Dedifferentiated amniotic fluid mesenchymal stem cell (primary cell): ENCODE data around the gene MARS1.
"Not testable (repeated sequence)": the region's sequence is repeated elsewhere in the genome, so short reads cannot be mapped to it uniquely, and the experiment has no call there.

Experiments
- DNase-seq: peaks from one replicate; pipeline ENCODE4 v3.0.0-alpha.2; 2016; ENCODE audit errors: extremely low spot score

MARS1 gene

GRCh38 chr12:57491393-57492280 is 3.8 kb downstream of the MARS1 start:
- DNase-seq = no peak

GRCh38 chr12:57495051-57495701 is 7.3 kb downstream of the MARS1 start:
- not testable (repeated sequence) for DNase-seq

DNA sequence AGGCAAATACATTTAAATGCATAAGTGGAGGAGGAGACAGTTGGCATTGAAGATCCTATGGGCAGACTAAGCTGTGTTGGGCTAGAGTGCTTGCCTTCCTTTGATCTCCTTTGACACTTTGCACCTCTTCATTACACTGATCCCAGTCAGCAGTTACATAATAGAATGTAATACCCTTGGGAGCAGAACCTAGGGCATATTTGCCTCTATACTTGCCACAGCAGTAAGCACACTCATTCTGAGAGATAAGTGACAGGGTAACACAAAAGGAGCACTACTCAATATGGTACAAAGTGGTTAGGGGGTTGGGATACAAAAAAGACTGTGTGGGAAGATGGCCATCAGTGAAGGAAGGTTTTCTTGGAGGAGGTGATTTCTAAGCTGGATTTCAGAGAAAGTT is 9.0 kb downstream of the MARS1 start:
- DNase-seq = no peak

DNA sequence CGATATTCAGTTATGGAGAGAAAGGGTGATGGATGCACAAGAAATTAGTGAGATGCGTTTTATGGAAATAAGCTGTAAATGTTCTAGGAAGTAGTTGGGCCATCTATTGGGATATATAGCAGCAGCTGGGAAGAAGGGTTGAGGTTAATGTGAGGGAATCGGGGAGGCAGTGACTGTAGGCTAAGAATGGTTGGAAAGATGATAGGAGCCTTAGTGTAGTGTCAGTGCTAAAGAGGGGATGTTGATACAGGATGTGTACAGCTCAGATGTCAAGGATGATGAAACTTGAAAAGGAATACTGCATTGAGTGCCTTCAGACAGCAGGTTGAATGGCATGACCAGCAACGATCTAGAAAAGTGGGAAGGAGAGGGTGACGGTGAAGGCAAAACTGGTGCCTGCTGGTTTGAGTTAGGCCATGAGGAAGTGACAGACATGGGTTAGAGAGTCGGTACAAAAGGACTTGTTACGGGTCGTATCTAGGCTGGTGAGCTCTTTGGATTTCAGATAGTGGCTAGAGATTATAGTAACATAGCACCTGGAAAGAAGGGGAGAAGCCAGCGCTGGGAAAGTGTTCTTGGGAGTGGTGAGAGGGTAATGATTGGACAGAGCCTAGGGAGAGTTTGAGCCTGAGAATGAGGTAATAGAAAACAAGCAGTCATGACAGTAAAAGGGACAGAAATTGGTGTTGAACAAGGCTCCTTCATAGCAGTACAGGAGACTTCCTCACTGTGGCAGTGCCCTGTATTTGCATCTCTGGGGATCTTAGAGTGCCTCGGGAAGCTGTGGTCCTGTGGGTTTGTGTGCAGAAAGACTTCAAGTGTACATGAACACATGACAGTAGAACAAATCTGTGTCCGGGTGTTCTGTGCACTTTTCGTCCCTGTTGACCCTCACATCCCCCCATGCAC is 9.6 kb downstream of the MARS1 start:
- DNase-seq = no peak

DNA sequence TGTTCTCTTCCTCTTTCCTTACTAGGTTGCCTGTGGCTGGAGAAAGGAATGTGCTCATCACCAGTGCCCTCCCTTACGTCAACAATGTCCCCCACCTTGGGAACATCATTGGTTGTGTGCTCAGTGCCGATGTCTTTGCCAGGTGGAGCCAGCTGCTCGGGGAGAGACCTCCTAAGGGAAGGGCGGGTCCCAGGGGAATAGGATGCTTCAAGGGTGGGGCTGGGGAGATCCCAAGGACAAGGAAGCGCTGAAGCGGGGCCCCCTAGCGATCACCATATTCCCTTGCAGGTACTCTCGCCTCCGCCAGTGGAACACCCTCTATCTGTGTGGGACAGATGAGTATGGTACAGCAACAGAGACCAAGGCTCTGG is 10.2 kb downstream of the MARS1 start:
- no peak for DNase-seq

- no peak for DNase-seq
Observed at GRCh38 chr12:57498571-57498970, 10.7 kb downstream of the MARS1 start.

DNA sequence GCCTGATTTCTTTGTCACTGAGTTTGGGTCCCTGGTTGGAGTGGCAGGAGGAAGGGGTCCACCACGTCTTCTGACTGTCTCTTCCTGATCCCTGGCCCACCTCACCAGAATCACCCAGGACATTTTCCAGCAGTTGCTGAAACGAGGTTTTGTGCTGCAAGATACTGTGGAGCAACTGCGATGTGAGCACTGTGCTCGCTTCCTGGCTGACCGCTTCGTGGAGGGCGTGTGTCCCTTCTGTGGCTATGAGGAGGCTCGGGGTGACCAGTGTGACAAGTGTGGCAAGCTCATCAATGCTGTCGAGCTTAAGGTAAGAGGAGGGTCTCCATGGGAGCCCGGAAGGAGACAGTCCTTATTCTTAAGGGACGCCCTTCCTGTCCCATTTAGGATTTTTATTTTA is 12.3 kb downstream of the MARS1 start:
- no peak for DNase-seq

GRCh38 chr12:57502311-57502969 is 14.6 kb downstream of the MARS1 start:
- DNase-seq = not testable (repeated sequence)

DNA sequence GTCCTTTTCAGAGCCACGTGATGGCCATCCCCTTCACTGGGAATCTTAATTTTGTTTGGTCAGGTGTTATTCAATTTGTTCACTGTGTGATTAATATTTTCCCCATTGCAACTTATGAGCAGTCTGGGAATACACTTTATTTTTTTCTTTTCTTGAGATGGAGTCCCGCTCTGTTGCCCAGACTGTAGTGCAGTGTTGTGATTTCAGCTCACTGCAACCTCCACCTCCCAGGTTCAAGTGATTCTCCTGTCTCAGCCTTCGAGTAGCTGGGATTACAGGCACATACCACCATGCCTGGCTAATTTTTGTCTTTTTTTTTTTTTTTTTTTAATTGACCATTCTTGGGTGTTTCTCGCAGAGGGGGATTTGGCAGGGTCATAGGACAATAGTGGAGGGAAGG is 18.7 kb downstream of the MARS1 start:
- DNase-seq = not testable (repeated sequence)

DNA sequence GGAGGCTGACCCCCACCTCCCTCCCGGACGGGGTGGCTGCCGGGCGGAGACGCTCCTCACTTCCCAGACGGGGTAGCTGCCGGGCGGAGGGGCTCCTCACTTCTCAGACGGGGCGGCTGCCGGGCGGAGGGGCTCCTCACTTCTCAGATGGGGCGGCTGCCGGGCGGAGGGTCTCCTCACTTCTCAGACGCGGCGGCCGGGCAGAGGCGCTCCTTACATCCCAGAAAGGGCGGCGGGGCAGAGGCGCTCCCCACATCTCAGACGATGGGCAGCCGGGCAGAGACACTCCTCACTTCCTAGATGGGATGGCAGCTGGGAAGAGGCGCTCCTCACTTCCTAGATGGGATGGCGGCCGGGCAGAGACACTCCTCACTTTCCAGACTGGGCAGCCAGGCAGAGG is 19.9 kb downstream of the MARS1 start:
- DNase-seq = not testable (repeated sequence)

- no peak for DNase-seq
Observed at GRCh38 chr12:57511161-57511560, 23.3 kb downstream of the MARS1 start.

- no peak for DNase-seq
Observed at GRCh38 chr12:57511588-57512325, 23.9 kb downstream of the MARS1 start.

DNA sequence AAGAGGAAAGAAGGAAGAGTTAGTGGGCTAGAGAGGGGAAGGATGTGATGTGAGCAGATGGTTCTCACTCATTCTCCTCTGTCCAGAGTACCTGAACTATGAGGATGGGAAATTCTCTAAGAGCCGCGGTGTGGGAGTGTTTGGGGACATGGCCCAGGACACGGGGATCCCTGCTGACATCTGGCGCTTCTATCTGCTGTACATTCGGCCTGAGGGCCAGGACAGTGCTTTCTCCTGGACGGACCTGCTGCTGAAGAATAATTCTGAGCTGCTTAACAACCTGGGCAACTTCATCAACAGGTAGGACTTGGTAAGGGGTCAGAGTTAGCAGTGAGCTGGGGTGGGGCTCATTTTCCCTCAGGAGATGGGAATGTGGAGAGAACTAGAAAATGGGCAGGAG is 24.8 kb downstream of the MARS1 start:
- no peak for DNase-seq

- no peak for DNase-seq
Observed at GRCh38 chr12:57513266-57513665, 25.4 kb downstream of the MARS1 start.

DNA sequence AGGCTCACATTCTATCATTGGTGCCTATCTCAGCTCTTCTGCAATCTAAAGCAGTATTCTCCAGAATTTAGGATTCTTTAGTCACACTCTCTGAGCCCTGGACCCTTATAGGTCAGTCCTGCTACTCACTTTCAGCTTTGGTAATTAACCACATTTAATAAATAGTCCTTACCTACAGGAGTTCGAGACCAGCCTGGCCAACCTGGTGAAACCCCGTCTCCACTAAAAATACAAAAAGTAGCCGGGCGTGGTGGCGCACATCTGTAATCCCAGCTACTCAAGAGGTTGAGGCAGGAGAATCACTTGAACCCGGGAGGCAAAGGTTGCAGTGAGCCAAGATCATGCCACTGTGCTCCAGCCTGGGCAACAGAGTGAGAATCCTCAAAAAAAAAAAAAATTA is 25.8 kb downstream of the MARS1 start:
- DNase-seq = not testable (repeated sequence)

- DNase-seq = not testable (repeated sequence)
Observed at GRCh38 chr12:57514246-57514645, 26.4 kb downstream of the MARS1 start.

GRCh38 chr12:57514720-57515407 is 27.0 kb downstream of the MARS1 start:
- no peak for DNase-seq

- no peak for DNase-seq
Observed at GRCh38 chr12:57515408-57515933, 27.6 kb downstream of the MARS1 start.

- no peak for DNase-seq
Observed at GRCh38 chr12:57515934-57516541, 28.2 kb downstream of the MARS1 start.
